ENCODE results near the gene LBP. TPM values are rescaled to one million over a fixed set of nuclear protein-coding genes. Genes with fewer than 3 reads are reported as not detected.

LBP gene

GRCh38 chr20:38424401-38424800, 78.1 kb downstream of the LBP start:
- Histone ChIP-seq H3K18ac (ENCODE audit: low read length) (no peak overlapping the region), H3K27me3 (ENCODE audit: insufficient read depth, low read length, poor library complexity) (no peaks in the 10 kb centered on the region), H2BK15ac (replicated peaks; ENCODE audit: low read depth) (no peak overlapping the region), H2BK120ac (ENCODE audit: low read depth, low read length) (no peak overlapping the region), H3K36me3 (ENCODE audit: control insufficient read depth, insufficient read depth, low read length) (peaks cover 78% of the 10 kb centered on the region), H2AK5ac (ENCODE audit: low read length) (no peak overlapping the region), H3K4me3 (ENCODE audit: low read length) (no peak overlapping the region), H3K9ac (ENCODE audit: low read length) (no peak overlapping the region), H3K79me2 (ENCODE audit: control insufficient read depth, insufficient read depth, low read length) (peaks cover 40% of the 10 kb centered on the region), H3K79me1 (ENCODE audit: low read length) (peaks cover 51% of the 10 kb centered on the region), H3K56ac (ENCODE audit: low read length) (no peak overlapping the region), H3K4ac (ENCODE audit: low read depth, low read length) (no peak overlapping the region), H3K4me1 (ENCODE audit: control insufficient read depth, low read depth, low read length) (no peaks in the 10 kb centered on the region), H3K27ac (ENCODE audit: low read depth, low read length) (no peak overlapping the region), H4K8ac (ENCODE audit: low read depth, low read length) (no peak overlapping the region), H4K5ac (ENCODE audit: low read length) (no peak overlapping the region), H3K4me2 (ENCODE audit: low read length) (no peak overlapping the region), H2BK5ac (ENCODE audit: low read length) (no peak overlapping the region), H3K23ac (ENCODE audit: low read length) (no peak overlapping the region)
- DNase-seq, result no peak
- WGBS (ENCODE audit: extremely low coverage, insufficient coverage, low lambda C conversion rate), result no CpG with 5 or more reads among the region's 1 CpG

GRCh38 chr20:38426006-38426897, 80.0 kb downstream of the LBP start:
- Histone ChIP-seq H4K8ac (ENCODE audit: low read depth, low read length) (no peak overlapping the region), H3K79me2 (ENCODE audit: control insufficient read depth, insufficient read depth, low read length) (peaks cover 53% of the 10 kb centered on the region), H3K23ac (ENCODE audit: low read length) (no peak overlapping the region), H3K4ac (ENCODE audit: low read depth, low read length) (no peak overlapping the region), H3K18ac (ENCODE audit: low read length) (no peak overlapping the region), H2BK120ac (ENCODE audit: low read depth, low read length) (no peak overlapping the region), H2AK5ac (ENCODE audit: low read length) (no peak overlapping the region), H3K27me3 (ENCODE audit: insufficient read depth, low read length, poor library complexity) (no peaks in the 10 kb centered on the region), H3K56ac (ENCODE audit: low read length) (no peak overlapping the region), H3K27ac (ENCODE audit: low read depth, low read length) (no peak overlapping the region), H3K9ac (ENCODE audit: low read length) (no peak overlapping the region), H2BK5ac (ENCODE audit: low read length) (no peak overlapping the region), H3K36me3 (ENCODE audit: control insufficient read depth, insufficient read depth, low read length) (peaks cover 72% of the 10 kb centered on the region), H3K4me1 (ENCODE audit: control insufficient read depth, low read depth, low read length) (no peaks in the 10 kb centered on the region), H2BK15ac (replicated peaks; ENCODE audit: low read depth) (no peak overlapping the region), H3K79me1 (ENCODE audit: low read length) (peaks cover 60% of the 10 kb centered on the region), H4K5ac (ENCODE audit: low read length) (no peak overlapping the region), H3K4me2 (ENCODE audit: low read length) (no peak overlapping the region), H3K4me3 (ENCODE audit: low read length) (no peak overlapping the region)
- no peak for DNase-seq
- whole genome bisulfite sequencing (ENCODE audit: extremely low coverage, insufficient coverage, low lambda C conversion rate), result no CpG with 5 or more reads among the region's 15 CpGs

Small RNAs within 50 kb of the gene (small RNA-seq; reads per million reads assigned to genes)
- gene RF00056 (ENCODE audit: insufficient read depth), result not detected
- gene SNORA71B (ENCODE audit: insufficient read depth), result 26.3 reads per million, percentile 92 among the genes with 10 or more reads in this experiment

Data from mesendoderm (in vitro differentiated cells).